Karpas-422 (cell line): ENCODE data around the gene JAKMIP1. TPM values are rescaled to one million over a fixed set of nuclear protein-coding genes. Genes with fewer than 3 reads are reported as not detected.

Experiments used
- DNase-seq: peaks from one replicate; pipeline ENCODE4 v3.0.0-alpha.2; 2015
- H2AFZ ChIP-seq: fragments of 200-600 bp; sonication (generic); 2 replicates; pipeline ENCODE4 v1.6.1; 2014; ENCODE audit warnings: antibody characterized with exemption, low read length, mixed read lengths
- H3K27ac ChIP-seq: fragments of 200-600 bp; sonication (generic); 2 replicates; pipeline ENCODE4 v1.5.1; 2014; ENCODE audit warnings: mild to moderate bottlenecking, low read length, moderate library complexity
- H3K27me3 ChIP-seq: fragments of 200-600 bp; sonication (generic); 2 replicates; pipeline ENCODE4 v1.6.1; 2014; ENCODE audit warnings: low read length, mixed read lengths
- H3K36me3 ChIP-seq: fragments of 200-600 bp; sonication (generic); 2 replicates; pipeline ENCODE4 v1.6.1; 2014; ENCODE audit warnings: low read length, mixed read lengths; ENCODE audit not compliant: insufficient read depth
- H3K4me1 ChIP-seq: fragments of 200-600 bp; sonication (generic); 2 replicates; pipeline ENCODE4 v1.6.1; 2014; ENCODE audit warnings: mild to moderate bottlenecking, low read length, mixed read lengths
- H3K4me2 ChIP-seq: fragments of 200-600 bp; sonication (generic); 2 replicates; pipeline ENCODE4 v1.6.1; 2014; ENCODE audit warnings: low read length, low read depth, mild to moderate bottlenecking; ENCODE audit not compliant: poor library complexity, severe bottlenecking
- H3K4me3 ChIP-seq: fragments of 200-600 bp; sonication (generic); 2 replicates; pipeline ENCODE4 v1.5.1; 2014; ENCODE audit warnings: mild to moderate bottlenecking, antibody characterized with exemption, low read length, mixed read lengths
- H3K79me2 ChIP-seq: fragments of 200-600 bp; sonication (generic); 2 replicates; pipeline ENCODE4 v1.6.1; 2014; ENCODE audit warnings: mild to moderate bottlenecking, low read length, mixed read lengths
- H3K9ac ChIP-seq: fragments of 200-600 bp; sonication (generic); 2 replicates; pipeline ENCODE4 v1.6.0; 2014; ENCODE audit warnings: low read length
- H3K9me2 ChIP-seq: fragments of 200-600 bp; sonication (generic), shearing (Covaris generic); replicated peaks from 2 replicates; pipeline ENCODE4 v1.6.0; 2014; ENCODE audit warnings: mild to moderate bottlenecking, low read length, moderate library complexity; ENCODE audit not compliant: insufficient read depth
- H3K9me3 ChIP-seq: fragments of 300-700, 200-600 bp; sonication (generic); 2 replicates; pipeline ENCODE4 v1.6.1; 2014; ENCODE audit warnings: low read length, mixed read lengths
- H4K20me1 ChIP-seq: fragments of 200-600 bp; sonication (generic); 2 replicates; pipeline ENCODE4 v1.6.1; 2014; ENCODE audit warnings: mild to moderate bottlenecking, antibody characterized with exemption, low read length, low read depth; ENCODE audit not compliant: insufficient read depth
- total RNA-seq: library from RNA; depleted of rRNA; stranded (reverse); fragments of >200 nt; shearing (Covaris generic); gene quantifications from 2 replicates; pipeline ENCODE4 v1.2.3, GENCODE V29; 2014; ENCODE audit warnings: low replicate concordance

Gene JAKMIP1
- total RNA-seq, 1 experiment from 2014 or later = not detected

- Histone ChIP-seq H3K27me3 (0 out of 2 replicates have a peak, but pooled peaks cover 2% of the 10 kb centered on the region), H3K4me3 (no peak overlapping the region), H3K36me3 (no peaks in the 10 kb centered on the region), H4K20me1 (no peaks in the 10 kb centered on the region; the same call in 1 of the 2 replicates), H2AFZ (no peak overlapping the region), H3K9me2 (no peaks in the 10 kb centered on the region), H3K27ac (no peak overlapping the region), H3K4me1 (peaks cover 5% of the 10 kb centered on the region), H3K9me3 (no peaks in the 10 kb centered on the region), H3K4me2 (no peak overlapping the region), H3K9ac (no peak overlapping the region), H3K79me2 (no peaks in the 10 kb centered on the region)
- DNase-seq = no peak
These were observed 171.1 kb downstream of the JAKMIP1 start for GRCh38 chr4:6029254-6029653.

- no peak overlapping the region for H3K9ac ChIP-seq
- no peak overlapping the region for H2AFZ ChIP-seq
- H3K27me3 ChIP-seq = 0 out of 2 replicates have a peak, but pooled peaks cover 2% of the 10 kb centered on the region
- H3K4me1 ChIP-seq = peaks cover 5% of the 10 kb centered on the region
- no peaks in the 10 kb centered on the region for H3K36me3 ChIP-seq
- no peak overlapping the region for H3K27ac ChIP-seq
- no peaks in the 10 kb centered on the region; the same call in 1 of the 2 replicates for H4K20me1 ChIP-seq
- H3K9me3 ChIP-seq = no peaks in the 10 kb centered on the region
- H3K4me2 ChIP-seq = no peak overlapping the region
- H3K4me3 ChIP-seq = no peak overlapping the region
- DNase-seq = no peak
- H3K9me2 ChIP-seq = no peaks in the 10 kb centered on the region
- no peaks in the 10 kb centered on the region for H3K79me2 ChIP-seq
These were observed 172.2 kb downstream of the JAKMIP1 start for GRCh38 chr4:6028168-6028567.

DNA sequence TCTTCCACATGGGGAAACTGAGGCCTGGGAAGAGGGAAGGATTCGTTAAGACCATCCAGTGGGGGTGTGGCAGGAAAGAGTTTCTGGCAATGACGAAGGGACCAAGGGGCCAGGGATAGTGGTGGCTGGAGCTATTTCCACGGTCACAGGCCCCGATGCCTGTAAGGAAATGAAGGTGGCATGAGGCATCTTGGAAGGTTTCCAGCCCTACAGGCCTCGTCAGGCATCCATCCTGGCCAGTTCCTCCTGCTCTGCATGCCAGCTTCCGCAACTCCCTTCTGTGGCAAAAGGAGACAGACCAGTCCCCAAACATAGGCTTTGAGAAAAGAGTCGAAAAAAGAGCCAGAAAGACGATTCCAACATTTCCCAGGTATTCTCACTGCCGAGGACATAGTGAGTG, 173.0 kb downstream of the JAKMIP1 start:
- no peaks in the 10 kb centered on the region for H3K79me2 ChIP-seq
- H3K4me2 ChIP-seq = no peak overlapping the region

GRCh38 chr4:6024313-6024960, 175.9 kb downstream of the JAKMIP1 start:
- Histone ChIP-seq H4K20me1 (no peaks in the 10 kb centered on the region; the same call in 1 of the 2 replicates), H3K9ac (no peak overlapping the region), H3K4me1 (peaks cover 10% of the 10 kb centered on the region), H2AFZ (no peak overlapping the region), H3K9me3 (no peaks in the 10 kb centered on the region), H3K27me3 (no peaks in the 10 kb centered on the region), H3K4me3 (no peak overlapping the region), H3K27ac (no peak overlapping the region), H3K4me2 (no peak overlapping the region), H3K79me2 (no peaks in the 10 kb centered on the region), H3K9me2 (no peaks in the 10 kb centered on the region), H3K36me3 (no peaks in the 10 kb centered on the region)
- DNase-seq = no peak

More for the DNA sequence above, 173.0 kb downstream of the JAKMIP1 start:
- no peaks in the 10 kb centered on the region; the same call in 1 of the 2 replicates for H4K20me1 ChIP-seq
- no peak overlapping the region for H3K4me3 ChIP-seq
- H2AFZ ChIP-seq = no peak overlapping the region
- no peak for DNase-seq
- no peaks in the 10 kb centered on the region for H3K9me3 ChIP-seq
- no peaks in the 10 kb centered on the region for H3K9me2 ChIP-seq
- no peak overlapping the region for H3K27ac ChIP-seq
- peaks cover 5% of the 10 kb centered on the region for H3K4me1 ChIP-seq
- no peak overlapping the region for H3K9ac ChIP-seq
- H3K27me3 ChIP-seq = no peaks in the 10 kb centered on the region
- H3K36me3 ChIP-seq = no peaks in the 10 kb centered on the region

GRCh38 chr4:6023731-6024130, 176.6 kb downstream of the JAKMIP1 start:
- no peaks in the 10 kb centered on the region for H3K9me3 ChIP-seq
- no peaks in the 10 kb centered on the region for H3K36me3 ChIP-seq
- H3K4me1 ChIP-seq = peaks cover 10% of the 10 kb centered on the region
- H3K27me3 ChIP-seq = no peaks in the 10 kb centered on the region
- no peak overlapping the region for H3K4me2 ChIP-seq
- no peaks in the 10 kb centered on the region for H3K9me2 ChIP-seq
- no peaks in the 10 kb centered on the region; the same call in 1 of the 2 replicates for H4K20me1 ChIP-seq
- no peak overlapping the region for H2AFZ ChIP-seq
- H3K27ac ChIP-seq = no peak overlapping the region
- DNase-seq = no peak
- no peaks in the 10 kb centered on the region for H3K79me2 ChIP-seq
- no peak overlapping the region for H3K9ac ChIP-seq
- no peak overlapping the region for H3K4me3 ChIP-seq

DNA sequence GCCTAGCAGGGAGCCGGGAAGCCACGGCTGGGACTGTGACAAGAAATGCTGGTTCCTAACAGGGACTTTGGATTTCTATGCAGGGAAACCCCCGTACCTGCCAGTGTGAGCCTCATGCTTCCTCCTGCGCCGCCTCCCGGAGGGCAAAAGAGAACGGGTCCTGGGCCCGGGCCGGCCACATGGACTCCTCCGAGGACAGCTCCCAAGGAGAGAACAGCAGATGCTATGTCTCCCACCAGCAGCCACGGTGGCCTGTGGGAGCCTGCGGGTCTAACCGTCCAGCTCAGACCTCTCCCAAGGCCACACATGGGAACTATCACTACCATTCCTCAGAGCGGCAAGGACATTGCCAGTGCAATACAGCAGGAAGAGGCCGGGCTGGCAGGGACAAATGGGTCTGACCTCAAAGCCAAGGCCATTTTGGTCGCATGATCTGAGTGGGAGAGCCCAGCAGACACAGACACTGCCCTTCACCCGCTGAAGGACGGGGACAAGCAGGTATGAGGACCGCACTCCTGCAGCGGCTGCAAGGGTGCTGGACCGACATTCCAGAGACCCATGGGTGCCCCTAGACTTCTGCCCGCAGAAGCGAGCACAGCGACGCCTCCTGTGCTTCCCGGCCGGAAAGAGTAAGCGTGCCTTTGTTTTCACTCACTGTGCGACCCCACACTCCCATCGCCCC, 177.6 kb downstream of the JAKMIP1 start:
- H3K27me3 ChIP-seq = no peaks in the 10 kb centered on the region
- no peaks in the 10 kb centered on the region; the same call in 1 of the 2 replicates for H4K20me1 ChIP-seq
- H3K4me1 ChIP-seq = peaks cover 10% of the 10 kb centered on the region
- no peak for DNase-seq
- no peak overlapping the region for H2AFZ ChIP-seq
- no peaks in the 10 kb centered on the region for H3K36me3 ChIP-seq
- no peak overlapping the region for H3K4me3 ChIP-seq
- H3K4me2 ChIP-seq = no peak overlapping the region
- no peaks in the 10 kb centered on the region for H3K9me2 ChIP-seq
- no peaks in the 10 kb centered on the region for H3K9me3 ChIP-seq
- no peak overlapping the region for H3K27ac ChIP-seq
- H3K9ac ChIP-seq = no peak overlapping the region
- no peaks in the 10 kb centered on the region for H3K79me2 ChIP-seq

DNA sequence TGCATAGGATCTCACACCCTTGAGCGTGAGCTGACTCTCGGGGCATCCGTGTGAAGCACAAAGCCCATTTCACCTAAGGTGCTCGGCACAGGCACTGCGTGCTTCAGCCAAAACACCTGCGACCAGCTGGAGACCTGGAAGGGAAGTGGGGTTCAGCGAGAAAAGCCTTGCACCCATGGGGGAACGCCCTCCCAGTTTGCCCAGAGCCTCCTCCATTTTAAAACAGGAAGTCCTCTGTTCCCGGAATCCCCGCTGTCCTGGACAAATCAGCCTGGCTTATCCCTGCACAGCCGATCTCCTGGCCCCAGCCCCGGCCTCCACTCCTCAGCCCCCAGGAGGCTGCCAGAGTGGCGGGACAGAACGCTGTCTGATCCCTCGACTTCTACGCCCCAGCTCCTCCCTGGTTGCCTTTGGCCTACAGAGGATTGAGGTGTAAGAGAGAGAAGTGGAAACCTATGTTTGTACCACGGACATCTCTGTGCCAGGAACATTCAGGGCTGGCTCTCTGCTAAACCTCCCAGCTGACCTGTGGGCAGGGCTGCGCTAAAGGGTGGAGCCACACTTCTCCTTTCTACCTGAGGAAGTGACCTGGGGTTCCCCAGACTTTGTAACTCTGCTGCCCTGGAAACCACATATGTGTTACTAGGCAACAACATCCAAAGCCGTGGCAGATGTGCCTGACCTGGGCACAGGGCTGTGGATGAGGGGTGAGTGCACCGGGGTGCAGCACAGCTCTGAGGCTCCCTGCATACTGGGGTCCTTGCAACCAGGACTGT, 178.3 kb downstream of the JAKMIP1 start:
- Histone ChIP-seq H2AFZ (no peak overlapping the region), H3K4me3 (no peak overlapping the region), H3K9me2 (no peaks in the 10 kb centered on the region), H3K27ac (no peak overlapping the region), H3K4me2 (no peak overlapping the region), H3K27me3 (no peaks in the 10 kb centered on the region), H3K9me3 (no peaks in the 10 kb centered on the region), H3K36me3 (no peaks in the 10 kb centered on the region), H3K4me1 (peaks cover 10% of the 10 kb centered on the region), H3K9ac (no peak overlapping the region), H3K79me2 (no peaks in the 10 kb centered on the region), H4K20me1 (no peaks in the 10 kb centered on the region; the same call in 1 of the 2 replicates)
- no peak for DNase-seq

DNA sequence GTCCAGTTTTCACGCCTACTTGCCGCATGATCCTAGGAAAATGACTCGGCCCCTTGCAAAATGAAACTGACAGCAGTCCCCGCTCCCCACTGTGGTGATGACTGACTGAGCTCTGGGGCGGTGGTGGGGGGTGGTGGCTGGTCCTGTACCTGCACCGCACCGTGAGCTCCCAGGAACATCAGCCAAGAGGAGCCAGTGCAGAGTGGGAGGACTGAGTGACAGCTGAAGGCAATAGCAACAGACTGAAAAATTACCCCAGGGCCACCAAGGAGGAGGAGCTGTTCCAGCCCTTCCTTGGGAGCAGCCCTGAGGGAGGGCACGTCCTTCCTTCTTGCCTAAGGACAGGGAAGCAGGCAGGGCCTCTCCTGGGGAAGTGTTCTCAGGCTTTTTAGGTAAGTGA, 179.7 kb downstream of the JAKMIP1 start:
- no peaks in the 10 kb centered on the region for H3K79me2 ChIP-seq
- H4K20me1 ChIP-seq = no peaks in the 10 kb centered on the region; the same call in 1 of the 2 replicates
- H3K9ac ChIP-seq = no peak overlapping the region
- no peaks in the 10 kb centered on the region for H3K36me3 ChIP-seq
- H3K4me3 ChIP-seq = no peak overlapping the region
- no peak for DNase-seq
- no peak overlapping the region for H3K27ac ChIP-seq
- H2AFZ ChIP-seq = no peak overlapping the region
- no peak overlapping the region for H3K4me2 ChIP-seq
- no peaks in the 10 kb centered on the region for H3K27me3 ChIP-seq
- no peaks in the 10 kb centered on the region for H3K9me2 ChIP-seq
- no peaks in the 10 kb centered on the region for H3K9me3 ChIP-seq
- H3K4me1 ChIP-seq = peaks cover 5% of the 10 kb centered on the region
